GM21825 (cell line): ENCODE data around the gene STK25.
"Not testable (repeated sequence)": the region's sequence is repeated elsewhere in the genome, so short reads cannot be mapped to it uniquely, and the experiment has no call there.

Source experiments
- ATAC-seq: cut with Tn5 transposase; IDR thresholded peaks from one replicate; pipeline ENCODE4 v1.9.1; 2021; ENCODE audit warnings: mild to moderate bottlenecking, moderate library complexity; ENCODE audit not compliant: unreplicated experiment

Gene STK25

GRCh38 chr2:241468476-241468781 lies 40.0 kb downstream of the STK25 start:
- ATAC-seq: no peak

- no peak for ATAC-seq
Measured at GRCh38 chr2:241467777-241468475, 40.5 kb downstream of the STK25 start.

GRCh38 chr2:241466230-241466629 lies 42.2 kb downstream of the STK25 start:
- ATAC-seq: no peak

GRCh38 chr2:241465543-241465942 lies 42.8 kb downstream of the STK25 start:
- no peak for ATAC-seq

GRCh38 chr2:241463276-241464135 lies 44.9 kb downstream of the STK25 start:
- no peak for ATAC-seq

- ATAC-seq: no peak
Measured at GRCh38 chr2:241461693-241462677, 46.4 kb downstream of the STK25 start.

- no peak for ATAC-seq
Measured at GRCh38 chr2:241460631-241461030, 47.8 kb downstream of the STK25 start.

- no peak for ATAC-seq
Measured at GRCh38 chr2:241459520-241459919, 48.9 kb downstream of the STK25 start.

GRCh38 chr2:241458687-241459086 lies 49.7 kb downstream of the STK25 start:
- no peak for ATAC-seq

- ATAC-seq: no peak
Measured at GRCh38 chr2:241456546-241456945, 51.8 kb downstream of the STK25 start.

GRCh38 chr2:241454837-241455485 lies 53.4 kb downstream of the STK25 start:
- no peak for ATAC-seq

GRCh38 chr2:241453919-241454318 lies 54.5 kb downstream of the STK25 start:
- ATAC-seq: not testable (repeated sequence)

- no peak for ATAC-seq
Measured at GRCh38 chr2:241451840-241452506, 56.4 kb downstream of the STK25 start.

- not testable (repeated sequence) for ATAC-seq
Measured at GRCh38 chr2:241450092-241450491, 58.3 kb downstream of the STK25 start.

GRCh38 chr2:241445426-241445825 lies 63.0 kb downstream of the STK25 start:
- ATAC-seq: no peak

- ATAC-seq: peak; percentile 53
Measured at GRCh38 chr2:241443486-241444223, 64.7 kb downstream of the STK25 start.
